Central memory CD4-positive, alpha-beta T cell (primary cell): ENCODE data around the gene KLHDC10.
"Not testable (repeated sequence)": the region's sequence is repeated elsewhere in the genome, so short reads cannot be mapped to it uniquely, and the experiment has no call there.

Experiments
- DNase-seq: peaks from one replicate; pipeline ENCODE4 v3.0.0; 2022

Gene KLHDC10

GRCh38 chr7:130118801-130119200 is 48.5 kb downstream of the KLHDC10 start:
- no peak for DNase-seq

- DNase-seq: no peak
Measured at GRCh38 chr7:130123501-130123900, 53.2 kb downstream of the KLHDC10 start.

- DNase-seq: no peak
Measured at GRCh38 chr7:130124711-130125110, 54.4 kb downstream of the KLHDC10 start.

- not testable (repeated sequence) for DNase-seq
Measured at GRCh38 chr7:130126840-130127239, 56.5 kb downstream of the KLHDC10 start.

- DNase-seq: no peak
Measured at GRCh38 chr7:130127404-130127803, 57.1 kb downstream of the KLHDC10 start.

GRCh38 chr7:130127821-130128317 is 57.5 kb downstream of the KLHDC10 start:
- no peak for DNase-seq

GRCh38 chr7:130129011-130129411 is 58.7 kb downstream of the KLHDC10 start:
- no peak for DNase-seq

GRCh38 chr7:130131191-130131834 is 61.0 kb downstream of the KLHDC10 start:
- DNase-seq: no peak

GRCh38 chr7:130131964-130132875 is 61.9 kb downstream of the KLHDC10 start:
- no peak for DNase-seq

- DNase-seq: no peak
Measured at GRCh38 chr7:130133029-130133782, 62.9 kb downstream of the KLHDC10 start.

- no peak for DNase-seq
Measured at GRCh38 chr7:130134106-130134636, 63.8 kb downstream of the KLHDC10 start.

- DNase-seq: no peak
Measured at GRCh38 chr7:130134726-130135125, 64.4 kb downstream of the KLHDC10 start.

- DNase-seq: no peak
Measured at GRCh38 chr7:130135208-130136205, 65.2 kb downstream of the KLHDC10 start.

- DNase-seq: no peak
Measured at GRCh38 chr7:130136579-130137167, 66.3 kb downstream of the KLHDC10 start.

- DNase-seq: no peak
Measured at GRCh38 chr7:130137207-130137606, 66.9 kb downstream of the KLHDC10 start.

GRCh38 chr7:130139193-130139960 is 69.0 kb downstream of the KLHDC10 start:
- DNase-seq: no peak

GRCh38 chr7:130140551-130141160 is 70.3 kb downstream of the KLHDC10 start:
- DNase-seq: no peak

- DNase-seq: peak; percentile 28
Measured at GRCh38 chr7:130141161-130141883, 71.0 kb downstream of the KLHDC10 start.
